ENCODE measurements around the gene SIPA1L3.

Gene SIPA1L3

DNA sequence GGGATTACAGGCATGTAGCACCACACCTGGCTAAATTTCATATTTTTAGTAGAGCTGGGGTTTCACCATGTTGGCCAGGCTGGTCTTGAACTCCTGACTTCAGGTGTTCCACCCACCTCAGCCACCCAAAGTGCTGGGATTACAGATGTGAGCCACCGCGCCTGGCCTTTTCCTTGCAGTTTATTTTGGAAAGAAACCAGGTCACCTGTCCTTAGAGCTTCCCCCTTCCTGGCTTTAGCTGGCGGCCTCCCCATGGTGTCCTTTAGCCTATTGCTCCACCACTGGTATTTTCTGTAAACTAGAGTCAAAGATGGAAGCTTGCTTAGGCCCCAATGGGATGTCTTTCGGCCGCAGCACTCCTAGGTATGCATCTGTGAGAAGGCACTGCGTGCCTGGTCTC is 225.8 kb downstream of the SIPA1L3 start:
- TF ChIP-seq CEBPB (IDR thresholded peaks at IDR 0.05) (no peak), TAF1 (IDR thresholded peaks at IDR 0.05; ENCODE audit: low read depth) (no peak), RAD21 (IDR thresholded peaks at IDR 0.05; ENCODE audit: low read depth) (no peak), EGR1 (IDR thresholded peaks at IDR 0.05) (no peak), EP300 (IDR thresholded peaks at IDR 0.05; ENCODE audit: borderline replicate concordance) (no peak), TCF12 (IDR thresholded peaks at IDR 0.05; ENCODE audit: low read depth) (no peak), TEAD4 (IDR thresholded peaks at IDR 0.05) (no peak), USF1 (IDR thresholded peaks at IDR 0.05) (no peak), NFIC (IDR thresholded peaks at IDR 0.05) (no peak), ZBTB7A (IDR thresholded peaks at IDR 0.05; ENCODE audit: low read depth) (no peak), YY1 (IDR thresholded peaks at IDR 0.05; ENCODE audit: low read depth) (no peak), FOXM1 (IDR thresholded peaks at IDR 0.05; ENCODE audit: borderline replicate concordance, low read depth) (no peak), CREB1 (IDR thresholded peaks at IDR 0.05; ENCODE audit: low read depth) (no peak)
- TF ChIP-seq, protein P1, sequence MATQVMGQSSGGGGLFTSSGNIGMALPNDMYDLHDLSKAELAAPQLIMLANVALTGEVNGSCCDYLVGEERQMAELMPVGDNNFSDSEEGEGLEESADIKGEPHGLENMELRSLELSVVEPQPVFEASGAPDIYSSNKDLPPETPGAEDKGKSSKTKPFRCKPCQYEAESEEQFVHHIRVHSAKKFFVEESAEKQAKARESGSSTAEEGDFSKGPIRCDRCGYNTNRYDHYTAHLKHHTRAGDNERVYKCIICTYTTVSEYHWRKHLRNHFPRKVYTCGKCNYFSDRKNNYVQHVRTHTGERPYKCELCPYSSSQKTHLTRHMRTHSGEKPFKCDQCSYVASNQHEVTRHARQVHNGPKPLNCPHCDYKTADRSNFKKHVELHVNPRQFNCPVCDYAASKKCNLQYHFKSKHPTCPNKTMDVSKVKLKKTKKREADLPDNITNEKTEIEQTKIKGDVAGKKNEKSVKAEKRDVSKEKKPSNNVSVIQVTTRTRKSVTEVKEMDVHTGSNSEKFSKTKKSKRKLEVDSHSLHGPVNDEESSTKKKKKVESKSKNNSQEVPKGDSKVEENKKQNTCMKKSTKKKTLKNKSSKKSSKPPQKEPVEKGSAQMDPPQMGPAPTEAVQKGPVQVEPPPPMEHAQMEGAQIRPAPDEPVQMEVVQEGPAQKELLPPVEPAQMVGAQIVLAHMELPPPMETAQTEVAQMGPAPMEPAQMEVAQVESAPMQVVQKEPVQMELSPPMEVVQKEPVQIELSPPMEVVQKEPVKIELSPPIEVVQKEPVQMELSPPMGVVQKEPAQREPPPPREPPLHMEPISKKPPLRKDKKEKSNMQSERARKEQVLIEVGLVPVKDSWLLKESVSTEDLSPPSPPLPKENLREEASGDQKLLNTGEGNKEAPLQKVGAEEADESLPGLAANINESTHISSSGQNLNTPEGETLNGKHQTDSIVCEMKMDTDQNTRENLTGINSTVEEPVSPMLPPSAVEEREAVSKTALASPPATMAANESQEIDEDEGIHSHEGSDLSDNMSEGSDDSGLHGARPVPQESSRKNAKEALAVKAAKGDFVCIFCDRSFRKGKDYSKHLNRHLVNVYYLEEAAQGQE (IDR thresholded peaks at IDR 0.05; ENCODE audit: low read depth): no peak
- TF ChIP-seq, protein P2, sequence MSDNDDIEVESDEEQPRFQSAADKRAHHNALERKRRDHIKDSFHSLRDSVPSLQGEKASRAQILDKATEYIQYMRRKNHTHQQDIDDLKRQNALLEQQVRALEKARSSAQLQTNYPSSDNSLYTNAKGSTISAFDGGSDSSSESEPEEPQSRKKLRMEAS (IDR thresholded peaks at IDR 0.05): no peak

GRCh38 chr19:38133319-38133718 is 226.3 kb downstream of the SIPA1L3 start:
- TF ChIP-seq EP300 (IDR thresholded peaks at IDR 0.05; ENCODE audit: borderline replicate concordance) (no peak), RAD21 (IDR thresholded peaks at IDR 0.05; ENCODE audit: low read depth) (no peak), FOXM1 (IDR thresholded peaks at IDR 0.05; ENCODE audit: borderline replicate concordance, low read depth) (no peak)

- TF ChIP-seq RAD21 (IDR thresholded peaks at IDR 0.05; ENCODE audit: low read depth) (peak; percentile 16; the same call in 1 of the 2 replicates), CREB1 (IDR thresholded peaks at IDR 0.05; ENCODE audit: low read depth) (no peak), FOXM1 (IDR thresholded peaks at IDR 0.05; ENCODE audit: borderline replicate concordance, low read depth) (no peak), YY1 (IDR thresholded peaks at IDR 0.05; ENCODE audit: low read depth) (no peak)
- TF ChIP-seq, protein P1 (IDR thresholded peaks at IDR 0.05; ENCODE audit: low read depth): no peak
- TF ChIP-seq, protein P2 (IDR thresholded peaks at IDR 0.05): no peak
Measured at GRCh38 chr19:38134540-38135149, 227.6 kb downstream of the SIPA1L3 start.

DNA sequence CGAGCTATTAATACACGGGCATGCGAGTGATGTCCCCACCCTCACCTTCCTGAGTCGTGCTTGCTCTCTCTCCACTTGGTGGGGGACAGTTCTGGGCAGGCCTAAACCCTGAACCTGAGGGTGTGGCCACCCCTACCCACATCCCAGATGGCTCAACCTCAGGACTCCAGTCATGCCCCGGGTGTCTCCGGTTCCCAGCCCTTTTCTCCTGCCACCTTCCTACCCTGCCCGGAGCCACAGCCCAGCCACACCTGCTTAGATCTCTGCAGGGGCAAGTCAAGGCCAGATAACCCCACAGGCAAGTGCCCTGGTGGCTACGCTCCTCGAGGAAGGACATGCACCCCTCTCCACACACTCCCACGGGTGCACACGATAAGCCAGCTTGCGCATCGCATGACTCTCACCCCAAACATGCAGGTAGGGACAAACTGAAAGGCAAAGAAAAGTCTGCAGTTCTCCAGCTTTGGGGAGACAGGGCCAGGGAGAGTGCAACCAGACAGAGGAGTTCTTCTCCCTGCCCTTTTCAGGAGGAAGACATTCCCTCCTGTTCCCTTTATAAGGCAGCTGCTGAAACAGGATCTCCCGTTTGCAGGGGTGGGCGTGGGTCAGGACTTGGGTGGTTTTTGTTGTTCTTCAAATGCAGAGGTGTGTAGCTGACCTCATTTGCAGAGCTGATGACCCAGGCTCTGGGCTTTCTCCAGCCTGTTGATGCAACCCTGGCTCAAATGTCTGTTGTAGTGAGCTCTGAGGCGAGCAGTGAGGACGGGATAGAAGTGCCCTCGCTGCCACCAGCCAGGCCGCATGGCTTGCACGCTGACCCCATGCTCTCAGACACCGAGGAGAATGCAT is 228.4 kb downstream of the SIPA1L3 start:
- TF ChIP-seq RAD21 (IDR thresholded peaks at IDR 0.05; ENCODE audit: low read depth) (no peak), EP300 (IDR thresholded peaks at IDR 0.05; ENCODE audit: borderline replicate concordance) (no peak), EGR1 (IDR thresholded peaks at IDR 0.05) (no peak), ZBTB7A (IDR thresholded peaks at IDR 0.05; ENCODE audit: low read depth) (no peak), TEAD4 (IDR thresholded peaks at IDR 0.05) (no peak), CREB1 (IDR thresholded peaks at IDR 0.05; ENCODE audit: low read depth) (no peak), TAF1 (IDR thresholded peaks at IDR 0.05; ENCODE audit: low read depth) (no peak), USF1 (IDR thresholded peaks at IDR 0.05) (no peak), FOXM1 (IDR thresholded peaks at IDR 0.05; ENCODE audit: borderline replicate concordance, low read depth) (no peak), CEBPB (IDR thresholded peaks at IDR 0.05) (no peak), NFIC (IDR thresholded peaks at IDR 0.05) (no peak), TCF12 (IDR thresholded peaks at IDR 0.05; ENCODE audit: low read depth) (no peak), YY1 (IDR thresholded peaks at IDR 0.05; ENCODE audit: low read depth) (no peak)
- TF ChIP-seq, protein P2 (IDR thresholded peaks at IDR 0.05): no peak
- TF ChIP-seq, protein P1 (IDR thresholded peaks at IDR 0.05; ENCODE audit: low read depth): no peak

Data from Ishikawa (cell line).